ENCODE measurements around the gene ADK. TPM values are rescaled to one million over a fixed set of nuclear protein-coding genes. Genes with fewer than 3 reads are reported as not detected.

The ADK gene
- total RNA-seq, 1 donor from 2014 or later: 47.0 TPM

GRCh38 chr10:74628136-74628535 is 477.1 kb downstream of the ADK start:
- Mint-ChIP-seq H3K27me3 (ENCODE audit: unreplicated experiment) (no peaks in the 10 kb centered on the region), H3K4me3 (ENCODE audit: unreplicated experiment) (no peak overlapping the region), H3K27ac (ENCODE audit: unreplicated experiment) (no peak overlapping the region), H3K36me3 (ENCODE audit: unreplicated experiment) (peaks cover 4% of the 10 kb centered on the region), H3K9me3 (ENCODE audit: unreplicated experiment) (no peaks in the 10 kb centered on the region), H3K4me1 (ENCODE audit: unreplicated experiment) (peaks cover 4% of the 10 kb centered on the region)
- TF ChIP-seq CTCF (IDR thresholded peaks at IDR 0.05): no peak
- DNase-seq (ENCODE audit: extremely low spot score, unreplicated experiment): no peak

DNA sequence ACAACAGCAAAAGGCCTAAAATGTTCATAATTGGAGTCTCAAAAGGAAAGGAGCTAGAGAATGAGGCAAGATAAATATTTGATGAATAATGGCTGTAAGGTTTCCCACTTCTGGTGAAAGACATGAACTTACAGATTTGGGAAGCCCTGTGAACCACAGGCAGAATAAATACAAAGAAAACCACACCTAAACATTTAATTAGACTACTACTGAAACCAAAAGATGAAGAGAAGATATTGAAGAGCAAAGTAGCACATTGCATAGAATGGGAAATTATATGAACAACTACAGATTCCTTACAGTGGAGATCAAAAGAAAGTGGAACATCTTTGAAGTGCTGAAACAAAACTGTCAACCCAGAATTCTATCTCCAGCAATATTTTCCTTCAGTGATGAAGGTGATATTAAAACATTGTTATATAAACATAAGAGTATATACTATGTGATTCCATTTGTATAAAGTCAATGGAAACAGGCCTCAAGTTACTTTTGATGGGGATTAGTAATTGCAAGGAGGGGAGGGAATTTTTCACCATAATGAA is 484.0 kb downstream of the ADK start:
- H3K27ac Mint-ChIP-seq (ENCODE audit: unreplicated experiment): no peak overlapping the region
- no peak for DNase-seq (ENCODE audit: extremely low spot score, unreplicated experiment)
- no peak for TF ChIP-seq CTCF (IDR thresholded peaks at IDR 0.05)
- H3K36me3 Mint-ChIP-seq (ENCODE audit: unreplicated experiment): peaks cover 27% of the 10 kb centered on the region
- H3K4me3 Mint-ChIP-seq (ENCODE audit: unreplicated experiment): no peak overlapping the region
- H3K4me1 Mint-ChIP-seq (ENCODE audit: unreplicated experiment): peaks cover 11% of the 10 kb centered on the region
- no peaks in the 10 kb centered on the region for H3K27me3 Mint-ChIP-seq (ENCODE audit: unreplicated experiment)
- peaks cover 6% of the 10 kb centered on the region for H3K9me3 Mint-ChIP-seq (ENCODE audit: unreplicated experiment)

DNA sequence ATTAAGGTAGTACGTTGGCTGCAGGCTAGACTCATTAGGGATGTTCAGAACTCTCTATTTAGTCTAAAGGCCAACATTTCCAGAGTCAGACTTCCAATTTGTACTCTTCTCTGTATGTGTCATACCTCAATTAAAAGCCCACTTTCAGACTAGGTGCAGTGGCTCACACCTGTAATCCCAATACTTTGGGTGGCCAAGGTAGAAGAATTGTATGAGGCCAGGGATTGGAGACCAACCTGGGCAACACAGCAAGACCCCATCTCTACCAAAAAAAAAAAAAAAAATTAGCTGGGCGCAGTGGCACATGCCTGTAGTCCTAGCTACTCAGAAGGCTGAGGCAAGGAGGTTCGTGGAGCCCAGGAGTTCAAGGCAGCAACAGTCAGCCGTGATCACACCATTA is 484.6 kb downstream of the ADK start:
- Mint-ChIP-seq H3K27me3 (ENCODE audit: unreplicated experiment) (no peaks in the 10 kb centered on the region), H3K4me3 (ENCODE audit: unreplicated experiment) (no peak overlapping the region), H3K36me3 (ENCODE audit: unreplicated experiment) (peaks cover 27% of the 10 kb centered on the region), H3K27ac (ENCODE audit: unreplicated experiment) (no peak overlapping the region), H3K9me3 (ENCODE audit: unreplicated experiment) (peaks cover 6% of the 10 kb centered on the region), H3K4me1 (ENCODE audit: unreplicated experiment) (peaks cover 14% of the 10 kb centered on the region)
- no peak for DNase-seq (ENCODE audit: extremely low spot score, unreplicated experiment)
- TF ChIP-seq CTCF (IDR thresholded peaks at IDR 0.05): no peak

DNA sequence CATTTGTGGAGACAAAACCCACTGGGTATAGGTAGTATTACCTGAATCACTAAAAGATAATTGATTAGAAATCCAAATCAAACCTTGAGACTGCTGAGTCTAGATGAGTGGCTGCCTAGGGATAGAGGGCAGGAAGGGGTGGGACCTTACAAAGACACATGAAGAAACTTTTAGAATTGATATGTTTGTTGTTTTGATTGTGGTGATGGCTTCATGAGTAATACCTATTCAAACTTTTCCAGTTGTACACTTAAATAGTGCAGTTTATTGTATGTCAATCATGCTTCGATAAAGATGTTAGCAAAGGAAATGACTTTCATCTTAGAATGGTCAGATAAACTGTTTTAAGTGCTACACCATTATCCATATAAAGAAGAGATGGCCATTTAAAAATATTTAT is 486.7 kb downstream of the ADK start:
- peaks cover 20% of the 10 kb centered on the region for H3K4me1 Mint-ChIP-seq (ENCODE audit: unreplicated experiment)
- TF ChIP-seq CTCF (IDR thresholded peaks at IDR 0.05): no peak
- H3K4me3 Mint-ChIP-seq (ENCODE audit: unreplicated experiment): no peak overlapping the region
- H3K36me3 Mint-ChIP-seq (ENCODE audit: unreplicated experiment): peaks cover 25% of the 10 kb centered on the region
- H3K27ac Mint-ChIP-seq (ENCODE audit: unreplicated experiment): no peak overlapping the region
- peaks cover 6% of the 10 kb centered on the region for H3K9me3 Mint-ChIP-seq (ENCODE audit: unreplicated experiment)
- DNase-seq (ENCODE audit: extremely low spot score, unreplicated experiment): no peak
- H3K27me3 Mint-ChIP-seq (ENCODE audit: unreplicated experiment): no peaks in the 10 kb centered on the region

DNA sequence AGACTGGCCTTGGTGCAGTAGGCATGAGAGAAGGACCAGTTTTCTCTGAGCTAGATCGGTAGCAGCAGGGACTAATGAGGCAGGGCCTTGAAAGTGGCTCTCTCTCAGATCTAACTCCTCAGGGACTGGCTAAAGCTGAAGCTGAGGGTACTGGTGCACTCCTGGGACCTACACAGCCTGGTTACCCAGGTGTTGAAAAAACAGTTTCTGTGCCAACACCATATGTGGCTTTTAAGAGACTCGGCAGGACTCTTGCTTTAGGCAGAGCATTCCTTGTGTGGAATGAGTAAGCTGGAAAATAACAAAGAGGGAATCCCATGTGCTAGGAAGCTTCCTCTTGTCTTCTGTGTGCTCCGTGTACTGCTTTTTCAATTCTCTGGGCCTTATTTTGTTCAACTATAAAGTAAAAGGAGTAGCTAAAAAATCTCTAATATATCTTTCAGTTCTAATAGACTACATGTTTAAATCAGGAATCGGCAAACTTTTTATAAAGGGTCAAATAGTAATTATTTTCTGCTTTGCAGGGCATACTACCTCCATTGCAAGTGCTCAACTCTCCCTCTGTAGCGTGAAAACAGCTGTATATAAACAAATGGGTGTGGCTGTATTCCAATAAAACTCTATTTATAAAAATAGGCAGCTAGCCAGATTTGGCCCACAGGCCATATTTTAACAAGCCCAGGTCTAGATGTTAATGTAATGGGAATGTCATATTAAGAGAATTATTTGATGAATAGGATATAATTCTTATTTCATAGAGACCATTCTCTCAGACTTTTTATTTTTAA is 489.3 kb downstream of the ADK start:
- no peak for TF ChIP-seq CTCF (IDR thresholded peaks at IDR 0.05)
- peaks cover 12% of the 10 kb centered on the region for H3K36me3 Mint-ChIP-seq (ENCODE audit: unreplicated experiment)
- DNase-seq (ENCODE audit: extremely low spot score, unreplicated experiment): no peak

More for the DNA sequence above, 489.3 kb downstream of the ADK start:
- Mint-ChIP-seq H3K27ac (ENCODE audit: unreplicated experiment) (peak overlapping the region; percentile 79), H3K9me3 (ENCODE audit: unreplicated experiment) (peaks cover 9% of the 10 kb centered on the region), H3K27me3 (ENCODE audit: unreplicated experiment) (no peaks in the 10 kb centered on the region), H3K4me3 (ENCODE audit: unreplicated experiment) (no peak overlapping the region), H3K4me1 (ENCODE audit: unreplicated experiment) (peaks cover 27% of the 10 kb centered on the region)
